ENCODE measurements around the gene PDILT.

The PDILT gene

DNA sequence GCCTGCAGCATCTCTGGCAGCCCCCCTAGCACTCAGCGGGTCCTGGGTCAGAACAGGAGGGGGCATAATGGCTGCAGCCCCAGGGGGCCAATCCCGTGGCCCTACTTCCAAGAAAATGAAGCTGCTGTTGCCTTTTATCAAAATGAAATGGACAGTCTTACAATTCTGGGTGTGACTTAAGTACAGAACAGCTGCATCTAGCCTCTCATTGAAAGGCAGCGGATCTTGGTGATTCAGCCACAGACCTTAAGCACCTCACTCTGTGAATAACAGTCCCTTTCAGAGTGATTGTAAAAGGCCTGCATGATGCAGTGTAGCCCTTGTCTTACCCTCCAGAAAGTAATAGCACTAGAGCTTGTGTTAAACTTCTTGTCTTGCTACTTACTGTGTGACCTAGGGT, 40.5 kb downstream of the PDILT start:
- DNase-seq (ENCODE audit: low spot score): no peak

DNA sequence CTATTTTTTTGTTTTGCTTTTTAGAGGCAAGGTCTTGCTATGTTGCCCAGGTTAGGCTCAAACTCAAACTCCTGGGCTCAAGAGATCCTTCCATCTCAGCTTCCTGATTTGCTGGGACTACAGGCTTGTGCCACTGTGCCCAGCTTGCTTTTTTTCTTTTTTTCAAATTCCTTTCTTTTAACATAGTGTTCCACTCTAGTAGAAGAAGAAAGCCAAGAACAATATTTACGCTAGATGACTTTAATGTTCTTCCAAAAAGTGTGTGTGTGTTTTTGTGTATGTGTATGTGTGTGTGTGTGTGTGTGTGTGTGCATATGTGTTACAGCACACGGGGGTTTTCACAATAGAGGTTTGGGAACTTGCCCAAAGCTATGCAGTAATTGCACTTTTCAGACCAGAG, 41.3 kb downstream of the PDILT start:
- no peak for DNase-seq (ENCODE audit: low spot score)

DNA sequence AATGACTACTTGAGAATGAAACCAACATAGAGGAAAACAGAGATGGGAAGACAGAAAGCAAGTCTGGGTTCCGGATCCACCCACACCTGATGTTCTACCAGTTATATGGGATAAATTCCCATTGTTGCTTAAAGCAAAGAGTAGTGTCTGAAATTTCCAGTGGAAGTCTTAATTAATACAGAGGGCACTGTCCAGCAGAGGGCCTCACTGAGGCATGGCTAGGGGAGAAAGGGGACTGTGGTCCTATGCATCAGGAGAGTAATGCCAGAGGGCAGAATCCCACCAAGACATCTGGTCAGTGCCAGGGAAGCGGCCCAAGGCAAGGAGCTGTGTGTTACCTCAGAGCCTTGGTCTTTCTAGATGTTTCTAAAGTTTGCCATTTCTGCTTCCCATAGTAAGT, 44.5 kb downstream of the PDILT start:
- DNase-seq (ENCODE audit: low spot score): no peak

GRCh38 chr16:20355114-20355782, 49.3 kb downstream of the PDILT start:
- no peak for DNase-seq (ENCODE audit: low spot score)

- DNase-seq (ENCODE audit: low spot score): no peak
Measured at GRCh38 chr16:20353379-20353778, 51.2 kb downstream of the PDILT start.

DNA sequence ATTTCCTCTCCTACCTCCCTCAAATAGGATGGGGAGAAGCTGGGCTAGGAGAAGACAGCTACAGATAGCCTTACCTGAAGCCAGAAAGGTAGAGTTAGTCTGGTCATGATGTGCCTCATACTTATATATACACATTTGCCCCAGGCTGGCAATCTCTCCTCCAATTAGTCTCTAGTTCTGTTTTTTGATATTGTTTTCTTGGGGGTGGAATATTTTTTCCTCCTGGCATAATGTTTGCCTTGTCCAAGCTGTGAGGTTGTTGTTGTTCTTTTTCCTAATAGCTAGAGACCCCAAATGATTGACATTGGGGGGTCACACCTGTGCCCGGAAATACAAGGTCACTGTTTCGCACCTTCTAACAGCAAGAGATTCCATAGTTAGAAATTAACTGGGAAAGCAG, 51.9 kb downstream of the PDILT start, which contains the start of gene UMOD:
Gene UMOD, minus strand, starts transcription at position 101 of the 400 bp plus-strand sequence. CDS start 1,978 bp downstream, outside the sequence.
- no peak for DNase-seq (ENCODE audit: low spot score)

- no peak for DNase-seq (ENCODE audit: low spot score)
Measured at GRCh38 chr16:20349615-20350014, 54.9 kb downstream of the PDILT start.

DNA sequence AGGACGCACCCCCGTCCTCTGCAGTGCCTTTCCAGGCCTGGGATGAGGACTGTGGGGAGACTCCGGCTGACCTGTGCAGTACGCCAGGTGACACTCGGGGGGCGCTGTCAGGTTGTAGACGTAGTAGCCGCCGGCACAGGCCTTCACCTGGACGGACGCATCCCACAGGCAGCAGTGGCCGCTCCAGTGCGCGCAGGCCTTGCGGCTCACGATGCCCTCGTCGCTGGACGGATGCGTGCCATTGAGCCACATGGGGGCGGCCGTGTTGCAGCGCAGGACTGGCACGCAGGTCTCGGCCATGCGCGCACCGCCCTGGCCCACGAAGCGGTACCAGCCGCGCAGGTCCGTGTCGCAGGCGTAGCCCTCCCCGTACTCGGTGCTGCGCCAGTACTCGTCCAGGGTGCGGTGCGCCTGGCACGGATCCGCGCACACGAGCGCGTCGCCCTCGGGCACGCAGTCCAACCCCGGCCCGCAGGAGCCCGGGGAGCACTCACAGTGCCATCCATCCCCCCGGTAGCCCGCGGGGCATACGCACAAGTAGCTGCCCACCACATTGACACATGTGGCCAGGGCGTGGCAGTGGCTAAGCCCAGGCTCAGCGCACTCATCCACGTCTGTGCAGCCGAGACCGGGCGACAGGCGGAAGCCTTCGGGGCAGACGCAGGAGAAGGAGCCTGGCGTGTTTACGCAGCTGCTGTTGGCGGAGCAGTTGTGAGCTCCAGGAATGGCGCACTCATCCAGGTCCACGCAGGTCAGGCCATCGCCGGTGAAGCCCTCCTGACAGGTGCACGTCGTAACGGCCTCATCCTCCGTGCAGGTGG, 56.0 kb downstream of the PDILT start:
- no peak for DNase-seq (ENCODE audit: low spot score)

- no peak for DNase-seq (ENCODE audit: low spot score)
Measured at GRCh38 chr16:20347666-20348364, 56.7 kb downstream of the PDILT start.

GRCh38 chr16:20344611-20345010, 59.9 kb downstream of the PDILT start:
- no peak for DNase-seq (ENCODE audit: low spot score)

DNA sequence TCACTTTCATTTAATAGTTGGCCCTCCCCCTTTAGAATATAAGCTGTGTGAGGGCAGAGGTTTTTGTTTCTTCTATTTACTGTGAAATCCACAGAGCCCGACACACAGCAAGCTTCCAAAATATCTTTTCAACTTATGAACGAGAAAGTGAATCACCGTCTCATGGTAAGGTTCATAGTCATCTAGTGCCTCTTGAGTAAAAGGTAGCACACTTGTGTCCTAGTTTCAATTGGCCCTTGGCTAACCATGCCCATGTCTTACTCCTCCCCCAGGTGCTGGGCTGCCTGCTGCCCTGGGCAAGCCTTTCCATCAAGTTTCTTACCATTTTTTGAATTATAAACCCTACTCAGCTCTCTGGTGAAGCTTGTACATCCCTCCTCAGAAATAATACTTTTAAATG, 64.8 kb downstream of the PDILT start:
- DNase-seq (ENCODE audit: low spot score): no peak

- no peak for DNase-seq (ENCODE audit: low spot score)
Measured at GRCh38 chr16:20336955-20337354, 67.6 kb downstream of the PDILT start.

DNA sequence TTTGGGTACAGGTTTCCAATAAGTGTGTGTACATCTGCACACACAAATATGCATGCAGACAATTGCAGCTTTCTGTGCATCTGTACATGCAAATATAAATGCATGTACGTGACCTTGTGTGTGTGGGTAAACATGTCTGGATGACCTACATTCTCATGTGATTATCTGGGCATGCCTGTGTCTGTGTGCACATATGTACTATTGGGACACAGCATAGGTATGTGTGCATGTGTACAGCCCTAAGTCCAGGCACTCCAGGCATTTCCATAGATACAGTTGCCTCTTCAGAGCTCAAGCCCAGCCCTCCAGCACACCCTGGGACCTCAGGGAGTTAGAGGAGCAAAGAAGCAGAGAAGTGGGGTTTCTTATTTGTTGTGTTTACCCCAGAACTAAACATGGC, 70.1 kb downstream of the PDILT start:
- DNase-seq (ENCODE audit: low spot score): no peak

- DNase-seq (ENCODE audit: low spot score): no peak
Measured at GRCh38 chr16:20333120-20333519, 71.4 kb downstream of the PDILT start.

DNA sequence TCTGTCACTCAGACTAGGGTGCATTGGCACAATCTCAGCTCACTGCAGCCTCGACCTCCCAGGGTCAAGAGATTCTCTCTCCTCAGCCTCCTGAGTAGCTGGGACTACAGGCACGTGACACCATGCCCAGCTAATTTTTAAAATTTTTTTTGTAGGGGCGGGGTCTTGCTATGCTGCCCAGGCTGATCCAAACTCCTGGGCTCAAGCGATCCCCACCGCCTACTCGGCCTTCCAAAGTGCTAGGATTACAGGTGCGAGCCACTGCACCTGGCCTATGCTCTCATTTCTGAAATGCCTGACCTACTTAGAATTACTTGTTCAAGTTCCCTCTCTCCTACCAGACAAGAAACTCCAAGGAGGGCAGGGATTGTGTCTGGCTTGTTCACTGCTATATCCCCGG, 72.1 kb downstream of the PDILT start:
- no peak for DNase-seq (ENCODE audit: low spot score)

DNA sequence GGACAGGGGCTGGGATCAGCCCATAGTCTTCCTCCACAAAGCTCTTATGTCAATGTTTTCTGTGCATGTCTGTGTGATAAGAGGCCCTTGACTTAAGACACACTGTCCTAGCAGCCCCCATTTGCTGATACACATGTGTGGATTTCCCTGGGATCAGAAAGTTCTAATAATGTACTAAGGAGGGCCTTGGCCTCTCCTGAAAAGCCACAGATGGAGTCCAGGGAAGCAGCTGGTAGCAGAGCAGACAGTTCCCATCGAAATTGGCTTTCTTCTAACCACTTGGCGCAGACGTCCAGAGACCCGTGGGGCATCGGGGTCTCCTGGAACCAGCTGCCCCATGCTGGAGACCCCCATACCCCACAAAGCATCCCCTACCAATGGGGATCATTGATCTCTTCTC, 72.9 kb downstream of the PDILT start:
- no peak for DNase-seq (ENCODE audit: low spot score)

GRCh38 chr16:20329392-20330138, 75.0 kb downstream of the PDILT start:
- no peak for DNase-seq (ENCODE audit: low spot score)

DNA sequence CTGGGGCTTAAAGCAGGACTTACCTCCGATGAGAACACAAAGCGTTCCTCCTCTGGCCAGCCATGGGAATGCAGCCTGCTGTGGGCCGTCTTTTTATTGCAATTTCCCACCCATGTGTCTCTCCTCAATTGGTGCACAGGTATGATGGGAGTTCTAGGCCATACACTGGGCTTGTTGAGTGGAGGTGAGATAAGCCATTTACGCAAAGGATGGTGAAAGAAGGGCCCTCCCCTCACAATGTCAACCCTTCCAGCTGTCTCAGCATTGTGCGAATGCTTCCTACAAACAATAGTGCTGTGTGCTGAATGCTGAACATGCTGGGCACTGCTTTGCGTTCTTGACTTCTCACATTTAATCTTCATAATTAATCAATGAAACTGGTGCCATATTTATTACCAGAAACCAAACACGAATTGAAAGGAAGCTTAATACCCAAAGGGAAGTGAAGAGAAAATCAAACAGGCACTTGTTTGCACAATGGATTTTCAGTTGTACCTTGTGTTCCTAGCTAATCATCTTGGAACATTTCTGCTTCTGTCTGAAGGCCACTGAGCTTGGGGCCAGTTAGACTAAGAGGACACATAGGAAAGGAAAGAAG, 77.0 kb downstream of the PDILT start, which contains the start of gene GP2:
Gene GP2, minus strand, starts transcription at position 70 of the 598 bp plus-strand sequence. CDS start 1,082 bp downstream, outside the sequence.
- DNase-seq (ENCODE audit: low spot score): no peak

DNA sequence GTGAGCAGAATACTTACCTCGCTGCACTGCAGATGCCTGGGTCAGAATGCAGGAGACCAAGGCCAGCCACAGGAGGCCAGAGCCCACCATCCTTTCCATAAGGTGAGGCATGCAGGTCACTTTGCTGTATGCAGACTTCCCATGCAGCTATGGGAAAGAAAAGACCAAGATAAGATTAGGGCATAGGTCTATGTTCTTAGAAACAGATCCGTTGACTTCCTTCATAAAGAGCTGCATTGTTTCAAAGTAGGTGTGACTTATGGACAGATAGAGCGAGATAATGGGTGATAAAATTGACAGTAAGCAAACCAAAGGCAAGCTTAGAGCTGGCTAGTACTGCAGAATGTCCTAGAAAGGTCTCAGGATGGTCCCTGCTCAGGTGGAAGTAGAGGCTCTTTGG, 78.2 kb downstream of the PDILT start:
- DNase-seq (ENCODE audit: low spot score): no peak

DNA sequence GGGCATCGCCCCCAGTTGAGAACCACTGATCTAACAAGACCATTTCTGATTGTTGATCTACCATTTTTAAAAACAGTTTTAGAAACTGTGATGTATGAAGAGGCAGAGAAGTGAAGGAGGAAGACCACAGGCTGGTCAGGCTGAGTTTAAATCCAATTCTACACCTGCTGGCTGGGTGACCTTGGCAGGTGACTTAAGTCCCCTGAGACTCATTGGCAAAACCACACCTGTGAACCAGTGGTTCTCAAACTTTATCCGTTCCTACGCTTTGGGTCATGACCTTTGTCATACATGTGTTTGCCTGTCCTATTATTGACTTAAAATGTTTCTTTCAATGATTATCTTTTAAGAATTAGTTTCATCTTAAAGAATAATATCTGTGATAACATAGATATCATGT, 79.5 kb downstream of the PDILT start:
- no peak for DNase-seq (ENCODE audit: low spot score)

GRCh38 chr16:20323591-20324117, 80.9 kb downstream of the PDILT start:
- no peak for DNase-seq (ENCODE audit: low spot score)
